ENCODE results near the gene TMEM273. TPM values are rescaled to one million over a fixed set of nuclear protein-coding genes. Genes with fewer than 3 reads are reported as not detected.

TMEM273 gene
- total RNA-seq, 1 experiment from 2014 or later = not detected

DNA sequence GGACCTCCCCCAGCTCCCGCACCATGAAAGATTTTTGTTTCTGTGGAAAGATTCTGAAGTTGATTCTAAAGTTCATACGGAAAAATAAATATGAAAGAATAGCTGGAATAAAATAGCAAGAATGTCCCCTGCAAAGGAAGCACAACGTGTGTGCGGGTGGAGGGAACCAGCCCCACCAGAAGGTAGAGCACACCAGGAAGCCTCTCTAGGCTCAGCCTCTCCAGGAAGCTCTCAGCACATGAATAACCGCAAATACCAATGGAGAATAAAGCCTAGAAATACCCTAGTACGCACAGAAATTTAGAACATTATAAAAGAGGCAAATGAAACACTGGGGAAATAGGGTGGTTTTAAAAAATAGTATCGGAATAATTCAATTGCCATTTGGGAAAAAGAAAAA lies 29.8 kb downstream of the TMEM273 start:
- in situ Hi-C loops (cut with HindIII; ENCODE audit: low pct_unique_long_range_greater_than_20kb, low sequenced_read_pairs) = no loop called here
- DNase-seq (ENCODE audit: low read depth, low spot score) = no peak

DNA sequence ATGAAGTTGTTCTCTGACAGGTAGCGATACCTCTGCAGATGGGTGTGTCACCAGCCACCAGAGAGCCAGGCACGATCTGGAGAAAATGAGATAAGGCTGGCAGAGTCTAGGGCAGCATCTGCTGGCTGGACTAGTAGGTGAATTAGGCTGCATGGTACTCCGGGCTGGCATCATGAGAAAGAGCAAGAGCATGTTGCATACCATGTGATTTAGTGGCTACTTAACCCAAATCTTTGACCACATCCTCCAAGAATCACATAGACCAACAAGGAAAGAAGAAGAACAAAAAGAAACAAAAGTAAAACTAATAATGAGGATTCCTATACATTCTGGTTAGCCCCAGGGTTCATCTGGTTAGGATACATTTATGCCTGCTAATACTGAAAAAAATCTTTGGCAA lies 31.0 kb downstream of the TMEM273 start:
- DNase-seq (ENCODE audit: low read depth, low spot score) = no peak
- in situ Hi-C loops (cut with HindIII; ENCODE audit: low pct_unique_long_range_greater_than_20kb, low sequenced_read_pairs) = no loop called here

DNA sequence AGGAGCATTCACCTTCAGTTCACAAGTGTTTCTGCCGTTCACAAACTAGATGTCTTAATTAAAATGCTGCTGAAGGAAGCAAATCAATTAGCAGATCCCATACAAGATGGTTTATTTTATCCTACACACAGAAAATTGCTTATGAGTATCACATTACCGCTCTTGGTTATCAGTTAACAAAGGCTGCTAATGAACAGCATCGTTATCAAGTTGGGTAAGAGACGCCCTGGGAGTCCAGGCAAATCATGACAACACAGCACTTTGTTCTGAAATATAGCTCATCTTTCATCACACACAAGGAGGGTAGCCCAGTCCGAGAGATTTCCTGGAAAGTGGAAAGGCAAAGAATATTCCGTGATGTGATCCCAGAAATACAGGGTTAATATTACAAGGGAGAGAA lies 33.5 kb downstream of the TMEM273 start:
- in situ Hi-C loops (cut with HindIII; ENCODE audit: low pct_unique_long_range_greater_than_20kb, low sequenced_read_pairs) = no loop called here
- DNase-seq (ENCODE audit: low read depth, low spot score) = no peak

GRCh38 chr10:49153971-49154370 lies 34.2 kb downstream of the TMEM273 start:
- in situ Hi-C loops (cut with HindIII; ENCODE audit: low pct_unique_long_range_greater_than_20kb, low sequenced_read_pairs) = no loop called here

DNA sequence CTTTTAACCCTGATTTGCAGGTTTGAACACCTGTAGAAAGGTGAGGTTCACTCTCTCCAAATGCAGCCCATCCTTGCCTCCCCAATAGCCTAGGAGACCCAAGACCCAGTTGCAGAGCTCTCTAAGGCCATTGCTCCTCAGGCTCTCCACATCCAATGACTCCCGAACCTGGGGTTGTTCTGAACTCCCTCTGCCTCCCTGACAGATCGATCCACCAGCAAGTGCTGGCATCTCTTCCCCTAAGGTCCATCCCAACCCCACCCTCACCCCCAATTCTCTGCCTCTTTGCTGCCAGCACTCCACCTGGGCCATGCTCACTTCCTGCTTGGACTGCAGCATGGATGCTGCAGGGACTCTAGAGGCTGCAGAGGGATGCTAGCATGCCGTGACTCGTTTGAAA lies 35.1 kb downstream of the TMEM273 start:
- in situ Hi-C loops (cut with HindIII; ENCODE audit: low pct_unique_long_range_greater_than_20kb, low sequenced_read_pairs) = no loop called here

More at GRCh38 chr10:49153971-49154370, 34.2 kb downstream of the TMEM273 start:
- no peak for DNase-seq (ENCODE audit: low read depth, low spot score)

GRCh38 chr10:49152663-49153062 lies 35.5 kb downstream of the TMEM273 start:
- DNase-seq (ENCODE audit: low read depth, low spot score) = no peak
- in situ Hi-C loops (cut with HindIII; ENCODE audit: low pct_unique_long_range_greater_than_20kb, low sequenced_read_pairs) = no loop called here

More for the DNA sequence above, 35.1 kb downstream of the TMEM273 start:
- no peak for DNase-seq (ENCODE audit: low read depth, low spot score)

DNA sequence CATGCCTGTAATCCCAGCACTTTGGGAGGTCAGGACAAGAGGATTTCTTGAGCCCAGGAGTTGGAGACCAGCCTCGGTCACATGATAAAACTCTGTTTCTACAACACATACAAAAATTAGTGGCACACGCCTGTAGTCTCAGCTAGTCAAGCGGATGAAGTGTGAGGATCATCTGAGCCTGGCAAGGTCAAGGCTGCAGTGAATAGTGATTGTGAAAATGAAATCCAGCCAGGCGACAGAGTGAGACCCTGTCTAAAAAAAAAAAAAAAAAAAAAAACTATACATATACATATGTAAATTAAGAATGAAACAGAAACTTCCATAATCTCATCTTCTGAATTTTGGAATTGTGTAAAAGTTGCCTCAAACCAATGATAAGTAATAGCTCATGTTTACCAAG lies 36.2 kb downstream of the TMEM273 start:
- in situ Hi-C loops (cut with HindIII; ENCODE audit: low pct_unique_long_range_greater_than_20kb, low sequenced_read_pairs) = no loop called here
- no peak for DNase-seq (ENCODE audit: low read depth, low spot score)

- in situ Hi-C loops (cut with HindIII; ENCODE audit: low pct_unique_long_range_greater_than_20kb, low sequenced_read_pairs) = no loop called here
Observed at GRCh38 chr10:49151481-49151880, 36.7 kb downstream of the TMEM273 start.

GRCh38 chr10:49151025-49151445 lies 37.2 kb downstream of the TMEM273 start:
- in situ Hi-C loops (cut with HindIII; ENCODE audit: low pct_unique_long_range_greater_than_20kb, low sequenced_read_pairs) = no loop called here
- no peak for DNase-seq (ENCODE audit: low read depth, low spot score)

More at GRCh38 chr10:49151481-49151880, 36.7 kb downstream of the TMEM273 start:
- no peak for DNase-seq (ENCODE audit: low read depth, low spot score)

GRCh38 chr10:49150426-49150825 lies 37.8 kb downstream of the TMEM273 start:
- DNase-seq (ENCODE audit: low read depth, low spot score) = no peak
- in situ Hi-C loops (cut with HindIII; ENCODE audit: low pct_unique_long_range_greater_than_20kb, low sequenced_read_pairs) = no loop called here

GRCh38 chr10:49149881-49150280 lies 38.3 kb downstream of the TMEM273 start:
- in situ Hi-C loops (cut with HindIII; ENCODE audit: low pct_unique_long_range_greater_than_20kb, low sequenced_read_pairs) = no loop called here
- no peak for DNase-seq (ENCODE audit: low read depth, low spot score)

DNA sequence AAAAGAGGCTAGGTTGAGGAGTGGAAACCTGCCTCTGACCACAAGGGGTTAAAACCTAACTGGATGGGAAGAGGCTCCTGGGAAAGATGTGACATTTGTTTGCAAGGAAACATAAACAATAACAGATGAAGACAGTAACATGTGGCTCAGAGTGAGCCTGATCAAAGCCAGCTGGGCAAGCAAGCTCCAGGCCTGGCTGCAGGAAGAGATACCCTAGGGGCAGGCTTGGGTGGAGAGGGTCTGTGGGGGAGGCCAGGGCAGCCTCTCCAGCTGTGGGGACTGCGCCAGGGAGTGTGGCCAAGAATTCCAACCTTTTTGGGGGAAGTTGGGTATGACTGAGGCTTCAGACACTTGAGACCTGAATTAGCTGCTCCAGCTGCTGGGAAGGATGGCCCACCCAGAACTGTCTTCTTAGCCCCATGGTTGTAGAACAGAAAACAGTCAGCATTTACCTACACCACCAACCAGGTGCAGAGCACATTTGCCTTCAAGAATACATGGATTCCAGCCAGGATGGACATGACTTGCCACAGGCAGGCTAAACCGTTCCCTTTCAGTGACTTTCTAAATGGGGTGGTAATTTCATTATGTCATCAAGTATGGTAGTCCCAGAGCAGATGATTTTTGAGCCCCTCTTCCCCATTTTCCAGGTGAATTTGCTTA lies 44.0 kb downstream of the TMEM273 start:
- in situ Hi-C loops (cut with HindIII; ENCODE audit: low pct_unique_long_range_greater_than_20kb, low sequenced_read_pairs) = no loop called here
- no peak for DNase-seq (ENCODE audit: low read depth, low spot score)

DNA sequence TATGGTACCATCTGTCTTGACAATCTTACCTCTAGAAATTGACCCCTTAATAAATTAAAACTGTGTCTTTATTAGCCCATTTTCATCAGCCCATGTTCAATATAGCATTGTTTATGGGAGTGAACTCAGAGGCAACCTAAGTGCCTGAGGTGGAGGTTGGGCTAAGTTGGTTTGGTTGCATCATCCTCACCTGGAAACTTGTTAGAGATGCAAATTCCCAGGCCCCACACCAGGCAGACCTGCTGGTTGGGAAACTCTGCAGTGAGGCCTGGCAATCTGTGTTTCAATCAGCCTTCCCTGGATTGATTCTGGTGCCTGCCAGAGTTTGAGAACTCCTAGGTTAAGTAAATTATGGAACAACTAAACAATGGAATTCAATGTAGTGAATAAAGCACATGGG lies 44.9 kb downstream of the TMEM273 start:
- in situ Hi-C loops (cut with HindIII; ENCODE audit: low pct_unique_long_range_greater_than_20kb, low sequenced_read_pairs) = no loop called here
- DNase-seq (ENCODE audit: low read depth, low spot score) = no peak

DNA sequence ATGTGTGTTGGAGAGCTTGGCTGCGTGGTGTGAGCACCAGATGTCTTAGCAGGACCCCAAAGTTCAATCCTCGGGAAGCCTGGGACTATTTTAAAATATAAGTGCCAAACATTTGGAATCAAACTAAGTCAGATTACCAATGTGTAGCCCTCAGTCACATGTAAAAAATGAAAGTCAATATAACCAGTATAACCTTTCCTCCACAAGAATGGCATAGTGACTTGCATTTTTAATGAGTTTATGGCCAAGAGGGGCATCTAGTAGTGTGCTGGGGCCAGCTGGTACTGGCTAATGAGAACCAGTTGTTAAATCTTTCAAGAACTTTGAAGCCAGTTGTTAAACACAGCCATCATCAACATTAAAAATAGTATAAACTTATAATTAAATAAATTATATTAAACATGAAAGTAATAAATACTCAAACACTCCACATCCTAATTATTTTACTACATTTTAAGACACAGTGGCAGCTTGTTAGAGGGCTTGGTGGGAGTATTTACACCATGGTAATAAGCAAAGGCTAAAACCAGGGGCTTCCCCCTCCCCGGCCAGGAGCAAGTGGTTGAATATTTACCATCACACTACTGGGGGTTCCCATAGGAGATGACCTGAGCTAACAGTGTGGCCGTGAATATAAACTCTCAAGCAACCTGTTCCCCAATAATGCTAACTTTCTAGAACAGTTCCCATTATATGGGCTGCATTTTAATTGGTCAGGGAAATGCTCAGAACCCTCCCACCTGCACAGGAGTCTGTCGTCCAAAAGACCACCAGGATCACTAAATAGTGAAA lies 46.5 kb downstream of the TMEM273 start:
- in situ Hi-C loops (cut with HindIII; ENCODE audit: low pct_unique_long_range_greater_than_20kb, low sequenced_read_pairs) = no loop called here
- no peak for DNase-seq (ENCODE audit: low read depth, low spot score)

DNA sequence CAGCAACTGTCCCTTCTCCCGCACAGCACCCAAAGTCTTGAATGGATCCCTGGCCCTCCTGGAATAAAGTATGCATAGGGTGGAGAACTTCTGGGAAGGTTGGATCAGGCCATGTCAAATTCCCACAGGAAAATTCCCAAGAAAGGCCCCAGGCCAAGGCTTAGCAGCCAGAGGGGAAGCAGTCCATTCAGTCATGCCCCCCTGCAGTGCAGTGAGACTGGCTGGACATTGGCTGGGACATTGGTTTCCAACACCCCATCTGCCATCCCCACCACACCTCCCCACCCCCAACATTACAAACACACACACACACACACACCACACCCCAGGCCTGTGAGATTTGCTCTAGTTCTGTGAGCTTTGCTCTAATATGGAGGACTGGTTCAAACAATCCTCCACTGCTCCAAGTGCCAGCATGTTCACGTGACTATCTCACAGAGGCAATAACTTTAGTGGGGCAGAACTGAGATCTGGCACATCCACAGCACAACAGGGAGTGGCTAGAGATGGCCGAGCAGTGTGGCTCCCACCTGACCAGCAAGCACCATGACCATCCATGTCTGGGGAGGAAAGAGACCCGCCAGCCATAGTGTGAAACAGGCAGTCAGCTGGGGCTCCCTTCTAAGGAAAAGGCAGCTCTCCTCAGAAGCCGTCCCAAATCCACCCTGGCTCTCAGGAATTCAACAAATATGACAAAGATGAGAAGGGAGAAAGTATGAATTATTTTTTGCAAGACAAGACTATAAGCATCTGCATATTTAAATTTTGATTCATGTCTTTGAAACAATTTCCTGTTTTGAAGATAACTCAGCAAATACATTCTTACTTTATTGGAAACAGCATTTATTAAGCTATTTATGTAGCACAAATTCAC lies 47.6 kb downstream of the TMEM273 start:
- in situ Hi-C loops (cut with HindIII; ENCODE audit: low pct_unique_long_range_greater_than_20kb, low sequenced_read_pairs) = no loop called here
- no peak for DNase-seq (ENCODE audit: low read depth, low spot score)

DNA sequence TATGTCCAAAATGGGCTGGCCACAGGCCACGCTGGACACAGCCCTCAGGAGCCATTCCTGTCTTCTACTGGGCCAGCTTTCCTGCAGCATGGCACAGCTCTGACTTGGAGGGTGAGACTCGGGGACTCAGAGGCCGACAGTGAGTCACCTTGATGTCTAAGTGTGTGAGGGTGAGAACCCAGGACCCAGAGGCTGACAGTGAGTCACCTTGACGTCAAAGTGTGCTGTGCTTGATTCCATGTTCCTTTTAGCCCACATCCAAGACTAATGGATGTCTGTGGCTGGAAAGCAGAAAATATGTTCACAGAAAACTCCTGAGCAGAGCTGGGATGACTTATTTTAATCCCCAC lies 48.4 kb downstream of the TMEM273 start:
- in situ Hi-C loops (cut with HindIII; ENCODE audit: low pct_unique_long_range_greater_than_20kb, low sequenced_read_pairs) = no loop called here
- DNase-seq (ENCODE audit: low read depth, low spot score) = no peak

- no peak for DNase-seq (ENCODE audit: low read depth, low spot score)
- in situ Hi-C loops (cut with HindIII; ENCODE audit: low pct_unique_long_range_greater_than_20kb, low sequenced_read_pairs) = no loop called here
Observed at GRCh38 chr10:49139028-49139845, 49.0 kb downstream of the TMEM273 start.
